ENCODE measurements around the gene PSAPL1.

PSAPL1 gene

GRCh38 chr4:7430965-7431695, 3.6 kb downstream of the PSAPL1 start:
- CTCF ChIA-PET = no interaction called here
- POLR2A ChIA-PET = no interaction called here
- TF ChIP-seq CTCF (IDR thresholded peaks at IDR 0.05; ENCODE audit: control extremely low read depth, extremely low read depth, low read depth, missing control alignments) = no peak
- DNase-seq (ENCODE audit: extremely low spot score) = no peak

- ChIA-PET POLR2A (no interaction called here), CTCF (no interaction called here)
- no peak for TF ChIP-seq CTCF (IDR thresholded peaks at IDR 0.05; ENCODE audit: control extremely low read depth, extremely low read depth, low read depth, missing control alignments)
- DNase-seq (ENCODE audit: extremely low spot score) = no peak
These were observed 4.3 kb downstream of the PSAPL1 start for GRCh38 chr4:7430368-7430964.

DNA sequence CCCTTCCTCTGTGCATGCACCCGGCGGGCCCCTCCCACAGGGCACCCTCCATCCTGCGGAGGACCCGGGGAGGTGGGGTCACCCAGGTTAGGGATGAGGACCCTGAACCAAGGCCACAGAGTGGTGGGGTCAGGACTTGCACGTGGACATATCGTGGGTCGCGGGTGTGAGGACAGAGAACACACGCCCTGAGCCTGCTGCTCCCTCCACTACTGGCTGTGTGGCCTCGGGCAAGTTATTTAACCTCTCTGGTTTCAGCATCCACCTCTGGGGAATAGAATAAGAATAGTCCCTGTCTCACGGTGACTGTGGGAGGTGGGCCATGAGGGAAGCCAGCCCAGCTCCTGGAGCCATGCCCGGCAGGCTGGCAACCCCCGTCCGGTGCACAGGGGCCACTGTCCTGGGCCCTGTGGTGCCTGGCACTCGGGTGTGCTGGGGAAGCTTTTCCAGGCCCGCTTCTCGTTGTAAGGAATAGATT, 5.1 kb downstream of the PSAPL1 start:
- POLR2A ChIA-PET = no interaction called here
- TF ChIP-seq CTCF (IDR thresholded peaks at IDR 0.05; ENCODE audit: control extremely low read depth, extremely low read depth, low read depth, missing control alignments) = no peak
- DNase-seq (ENCODE audit: extremely low spot score) = no peak
- CTCF ChIA-PET = no interaction called here

GRCh38 chr4:7429069-7429416, 5.7 kb downstream of the PSAPL1 start:
- ChIA-PET POLR2A (no interaction called here), CTCF (no interaction called here)
- no peak for TF ChIP-seq CTCF (IDR thresholded peaks at IDR 0.05; ENCODE audit: control extremely low read depth, extremely low read depth, low read depth, missing control alignments)
- no peak for DNase-seq (ENCODE audit: extremely low spot score)

GRCh38 chr4:7428261-7429068, 6.3 kb downstream of the PSAPL1 start:
- ChIA-PET CTCF (no interaction called here), POLR2A (no interaction called here)
- no peak for TF ChIP-seq CTCF (IDR thresholded peaks at IDR 0.05; ENCODE audit: control extremely low read depth, extremely low read depth, low read depth, missing control alignments)
- DNase-seq (ENCODE audit: extremely low spot score) = no peak

GRCh38 chr4:7427831-7428260, 6.9 kb downstream of the PSAPL1 start:
- TF ChIP-seq CTCF (IDR thresholded peaks at IDR 0.05; ENCODE audit: control extremely low read depth, extremely low read depth, low read depth, missing control alignments) = no peak
- DNase-seq (ENCODE audit: extremely low spot score) = no peak
- ChIA-PET POLR2A (no interaction called here), CTCF (interaction anchor here (0.6 kb wide), 1 partner anchor 9 kb away, joined by 3 read pairs; no protein-coding TSS in a partner anchor)

Measured in GM10248 (cell line).